Measurements from ENCODE around the gene ADARB2.

Gene ADARB2

DNA sequence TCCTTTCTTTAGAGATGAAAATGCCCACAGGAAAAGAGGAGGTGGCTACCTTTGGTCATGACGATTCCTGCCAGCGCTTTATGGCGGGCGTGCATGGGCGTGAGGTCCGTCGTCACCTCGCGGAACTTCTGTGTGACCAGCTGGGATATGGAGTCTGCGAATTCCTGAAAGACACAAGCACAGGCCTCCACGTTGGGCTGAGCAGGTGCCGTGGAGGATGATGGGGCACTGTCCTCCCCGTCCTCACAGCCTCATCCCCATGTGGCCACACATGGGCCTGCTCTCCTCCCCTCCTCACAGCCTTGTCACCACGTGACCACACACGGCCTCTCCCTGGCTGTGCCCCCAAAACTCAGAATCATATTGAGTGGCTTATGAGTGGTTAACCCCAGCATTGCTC, 466.4 kb downstream of the ADARB2 start:
- CTCF ChIA-PET, result no interaction called here
- TF ChIP-seq, protein P1, sequence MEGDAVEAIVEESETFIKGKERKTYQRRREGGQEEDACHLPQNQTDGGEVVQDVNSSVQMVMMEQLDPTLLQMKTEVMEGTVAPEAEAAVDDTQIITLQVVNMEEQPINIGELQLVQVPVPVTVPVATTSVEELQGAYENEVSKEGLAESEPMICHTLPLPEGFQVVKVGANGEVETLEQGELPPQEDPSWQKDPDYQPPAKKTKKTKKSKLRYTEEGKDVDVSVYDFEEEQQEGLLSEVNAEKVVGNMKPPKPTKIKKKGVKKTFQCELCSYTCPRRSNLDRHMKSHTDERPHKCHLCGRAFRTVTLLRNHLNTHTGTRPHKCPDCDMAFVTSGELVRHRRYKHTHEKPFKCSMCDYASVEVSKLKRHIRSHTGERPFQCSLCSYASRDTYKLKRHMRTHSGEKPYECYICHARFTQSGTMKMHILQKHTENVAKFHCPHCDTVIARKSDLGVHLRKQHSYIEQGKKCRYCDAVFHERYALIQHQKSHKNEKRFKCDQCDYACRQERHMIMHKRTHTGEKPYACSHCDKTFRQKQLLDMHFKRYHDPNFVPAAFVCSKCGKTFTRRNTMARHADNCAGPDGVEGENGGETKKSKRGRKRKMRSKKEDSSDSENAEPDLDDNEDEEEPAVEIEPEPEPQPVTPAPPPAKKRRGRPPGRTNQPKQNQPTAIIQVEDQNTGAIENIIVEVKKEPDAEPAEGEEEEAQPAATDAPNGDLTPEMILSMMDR (conservative IDR thresholded peaks at IDR 0.05; ENCODE audit: low read depth), result no peak
- no peak overlapping the region for H3K27ac ChIP-seq
- DNase-seq (ENCODE audit: low spot score), result no peak
- POLR2A ChIA-PET (ENCODE audit: low non-redundant PET), result no interaction called here

DNA sequence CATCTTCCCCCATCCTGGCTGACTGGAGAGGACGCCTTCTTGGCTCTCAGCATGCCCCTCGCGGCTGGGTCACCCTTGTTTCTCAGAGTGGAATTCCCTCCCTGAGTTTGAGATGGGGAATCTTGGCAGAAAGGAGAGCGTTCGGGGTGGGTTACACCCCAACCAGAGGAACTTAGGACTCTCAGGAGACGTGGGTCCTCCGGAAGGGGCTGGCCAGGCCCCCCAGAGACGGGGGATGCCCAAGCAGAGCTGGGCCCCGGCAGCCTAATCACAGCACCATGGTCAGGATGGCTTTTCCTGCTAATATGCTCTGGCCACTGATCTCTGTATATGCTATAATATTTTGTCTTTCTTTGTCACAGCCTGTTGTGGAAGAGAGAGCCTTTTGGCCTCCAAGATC, 466.8 kb downstream of the ADARB2 start:
- no peak for DNase-seq (ENCODE audit: low spot score)
- TF ChIP-seq, protein P1 (conservative IDR thresholded peaks at IDR 0.05; ENCODE audit: low read depth), result no peak
- ChIA-PET CTCF (no interaction called here), POLR2A (ENCODE audit: low non-redundant PET) (no interaction called here)
- H3K27ac ChIP-seq, result no peak overlapping the region

DNA sequence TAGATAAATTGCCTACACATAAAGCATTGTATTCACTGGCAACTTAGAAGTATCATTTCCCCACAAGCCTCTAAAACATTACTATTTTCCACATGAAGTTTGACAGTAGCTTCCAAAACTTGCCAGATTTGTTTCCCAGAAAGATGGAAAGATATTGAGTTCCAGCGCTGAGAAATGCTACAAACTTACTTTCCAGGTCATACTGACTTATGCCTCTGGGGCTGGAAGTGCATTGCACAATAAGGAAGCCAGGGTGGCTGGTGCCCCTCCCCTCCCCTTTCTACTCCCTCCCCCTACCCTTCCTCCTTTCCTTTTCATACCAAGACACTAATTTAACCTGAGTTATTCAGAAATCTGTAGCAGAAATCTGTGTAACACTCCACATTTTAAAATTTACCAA, 468.5 kb downstream of the ADARB2 start:
- DNase-seq (ENCODE audit: low spot score), result no peak
- TF ChIP-seq, protein P1 (conservative IDR thresholded peaks at IDR 0.05; ENCODE audit: low read depth), result no peak
- no peak overlapping the region for H3K27ac ChIP-seq
- ChIA-PET POLR2A (ENCODE audit: low non-redundant PET) (no interaction called here), CTCF (interaction anchor here (0.9 kb wide), 1 partner anchor 12 kb away, joined by 3 read pairs; no protein-coding TSS in a partner anchor)

- CTCF ChIA-PET, result interaction anchor here (0.9 kb wide), 1 partner anchor 10 kb away, joined by 3 read pairs; no protein-coding TSS in a partner anchor
- DNase-seq (ENCODE audit: low spot score), result no peak
- no peak overlapping the region for H3K27ac ChIP-seq
- TF ChIP-seq, protein P1 (conservative IDR thresholded peaks at IDR 0.05; ENCODE audit: low read depth), result no peak
- POLR2A ChIA-PET (ENCODE audit: low non-redundant PET), result no interaction called here
Observed at GRCh38 chr10:1267568-1267967, 469.8 kb downstream of the ADARB2 start.

GRCh38 chr10:1267148-1267547, 470.2 kb downstream of the ADARB2 start:
- ChIA-PET CTCF (no interaction called here), POLR2A (ENCODE audit: low non-redundant PET) (no interaction called here)
- TF ChIP-seq, protein P1 (conservative IDR thresholded peaks at IDR 0.05; ENCODE audit: low read depth), result no peak
- DNase-seq (ENCODE audit: low spot score), result no peak
- H3K27ac ChIP-seq, result no peak overlapping the region

DNA sequence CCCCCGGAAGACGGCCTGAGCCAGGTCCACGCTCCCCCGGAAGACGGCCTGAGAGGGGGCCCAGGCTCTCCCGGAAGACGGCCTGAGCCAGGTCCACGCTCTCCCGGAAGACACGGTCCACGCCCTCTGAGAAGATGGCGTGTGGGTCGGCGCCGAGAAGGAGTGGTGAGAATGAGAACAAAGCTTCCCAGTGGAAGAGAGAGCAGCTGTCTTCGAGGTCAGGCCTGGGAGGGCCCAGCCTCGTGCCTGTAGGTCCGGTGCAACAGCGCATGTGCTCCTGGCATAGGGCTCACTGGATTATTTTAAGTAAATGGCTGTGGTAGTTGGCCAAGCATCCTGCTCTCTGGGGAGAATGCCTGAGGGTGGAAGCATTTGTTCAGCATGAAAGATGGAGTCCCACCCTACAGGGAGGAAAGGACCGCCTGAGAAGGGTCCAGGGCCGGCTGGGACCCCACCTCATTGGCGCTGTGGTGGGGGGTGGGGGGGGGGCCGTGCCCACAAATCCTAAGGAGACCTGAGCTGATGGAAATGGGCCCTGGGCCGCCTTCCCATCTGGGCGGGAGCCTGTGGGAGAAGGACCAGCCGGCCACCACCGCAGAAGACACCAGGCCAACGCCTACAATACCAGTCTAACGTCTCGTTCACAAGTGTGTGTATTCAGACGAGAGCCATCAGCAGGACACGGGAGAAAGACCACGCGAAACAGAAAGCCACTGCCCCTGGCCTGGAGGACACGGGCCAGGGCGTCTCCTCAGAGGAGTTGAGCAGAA, 471.1 kb downstream of the ADARB2 start:
- ChIA-PET CTCF (no interaction called here), POLR2A (ENCODE audit: low non-redundant PET) (no interaction called here)
- no peak for DNase-seq (ENCODE audit: low spot score)
- TF ChIP-seq, protein P1 (conservative IDR thresholded peaks at IDR 0.05; ENCODE audit: low read depth), result no peak
- H3K27ac ChIP-seq, result no peak overlapping the region
